ENCODE results near the gene POU2F1.

The POU2F1 gene

DNA sequence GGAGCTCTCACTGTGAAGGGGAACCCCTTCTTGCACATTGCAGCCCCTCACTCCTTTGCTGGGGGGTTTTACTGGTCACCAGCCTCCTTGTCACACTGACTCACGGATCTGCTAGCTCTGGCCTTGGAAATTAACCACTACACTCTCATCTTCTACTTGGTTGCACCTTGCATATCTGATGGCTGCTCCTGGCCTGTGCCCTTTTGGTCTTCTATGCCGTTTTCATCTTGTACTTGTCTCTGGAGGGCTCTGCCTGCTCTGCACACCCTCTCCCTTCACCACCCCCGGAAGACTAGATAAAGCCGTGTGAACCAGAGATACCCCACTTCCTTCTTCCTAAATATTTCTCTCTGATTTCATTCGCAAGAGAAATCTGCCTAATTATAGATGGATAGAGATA lies 253.1 kb downstream of the POU2F1 start:
- no peaks in the 10 kb centered on the region for H3F3A ChIP-seq (ENCODE audit: insufficient read depth)
- H3K4me2 ChIP-seq (ENCODE audit: low read depth, low read length, poor library complexity, severe bottlenecking), result no peak overlapping the region
- no peak overlapping the region for H2AFZ ChIP-seq (ENCODE audit: low read depth, low read length, severe bottlenecking)
- no peaks in the 10 kb centered on the region for H3K36me3 ChIP-seq (ENCODE audit: low read length)
- H3K4me3 ChIP-seq (ENCODE audit: insufficient read depth, low read length, poor library complexity, severe bottlenecking), result no peak overlapping the region
- no peaks in the 10 kb centered on the region for H3K79me2 ChIP-seq (ENCODE audit: insufficient read depth, low read length)
- no peaks in the 10 kb centered on the region for H4K20me1 ChIP-seq (ENCODE audit: low read depth, low read length)
- no peaks in the 10 kb centered on the region for H3K27me3 ChIP-seq (ENCODE audit: low read length)
- H3K9me3 ChIP-seq (ENCODE audit: insufficient read depth, low read length), result no peaks in the 10 kb centered on the region
- no peaks in the 10 kb centered on the region for H3K9me2 ChIP-seq (replicated peaks; ENCODE audit: insufficient read depth, low read length)
- H3K27ac ChIP-seq (ENCODE audit: low read depth, low read length), result no peak overlapping the region
- H3K9ac ChIP-seq (ENCODE audit: low read length), result no peak overlapping the region
- TF ChIP-seq EZH2phosphoT487 (conservative IDR thresholded peaks at IDR 0.05; ENCODE audit: low read length), result no peak
- TF ChIP-seq, protein P1, sequence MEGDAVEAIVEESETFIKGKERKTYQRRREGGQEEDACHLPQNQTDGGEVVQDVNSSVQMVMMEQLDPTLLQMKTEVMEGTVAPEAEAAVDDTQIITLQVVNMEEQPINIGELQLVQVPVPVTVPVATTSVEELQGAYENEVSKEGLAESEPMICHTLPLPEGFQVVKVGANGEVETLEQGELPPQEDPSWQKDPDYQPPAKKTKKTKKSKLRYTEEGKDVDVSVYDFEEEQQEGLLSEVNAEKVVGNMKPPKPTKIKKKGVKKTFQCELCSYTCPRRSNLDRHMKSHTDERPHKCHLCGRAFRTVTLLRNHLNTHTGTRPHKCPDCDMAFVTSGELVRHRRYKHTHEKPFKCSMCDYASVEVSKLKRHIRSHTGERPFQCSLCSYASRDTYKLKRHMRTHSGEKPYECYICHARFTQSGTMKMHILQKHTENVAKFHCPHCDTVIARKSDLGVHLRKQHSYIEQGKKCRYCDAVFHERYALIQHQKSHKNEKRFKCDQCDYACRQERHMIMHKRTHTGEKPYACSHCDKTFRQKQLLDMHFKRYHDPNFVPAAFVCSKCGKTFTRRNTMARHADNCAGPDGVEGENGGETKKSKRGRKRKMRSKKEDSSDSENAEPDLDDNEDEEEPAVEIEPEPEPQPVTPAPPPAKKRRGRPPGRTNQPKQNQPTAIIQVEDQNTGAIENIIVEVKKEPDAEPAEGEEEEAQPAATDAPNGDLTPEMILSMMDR (IDR thresholded peaks at IDR 0.05; ENCODE audit: insufficient read depth, low read length, poor library complexity, severe bottlenecking), result no peak

DNA sequence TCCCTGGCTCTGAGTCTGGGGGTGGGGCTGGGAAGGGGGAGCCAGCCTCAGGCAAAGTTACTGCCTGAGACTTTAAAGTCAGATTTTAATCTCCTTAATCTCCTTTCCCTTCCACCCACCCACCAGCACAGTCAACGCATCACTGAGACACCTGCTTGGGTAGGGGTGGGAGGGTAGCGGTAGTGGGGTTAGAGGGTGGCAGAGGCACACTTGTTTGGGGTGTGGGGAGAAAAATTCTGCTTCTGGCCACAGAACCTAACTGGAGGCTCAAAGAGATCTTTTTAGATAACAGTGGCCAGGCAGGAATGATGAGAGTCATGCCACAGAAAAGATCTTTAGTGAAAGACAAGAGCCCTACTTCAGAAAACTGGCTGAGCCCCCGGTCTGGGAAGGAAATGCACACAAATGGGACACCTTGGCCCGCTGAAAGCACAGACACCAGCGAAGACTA lies 253.5 kb downstream of the POU2F1 start:
- Histone ChIP-seq H2AFZ (ENCODE audit: low read depth, low read length, severe bottlenecking) (no peak overlapping the region), H3K27ac (ENCODE audit: low read depth, low read length) (no peak overlapping the region), H3F3A (ENCODE audit: insufficient read depth) (no peaks in the 10 kb centered on the region), H3K36me3 (ENCODE audit: low read length) (no peaks in the 10 kb centered on the region), H3K9me3 (ENCODE audit: insufficient read depth, low read length) (no peaks in the 10 kb centered on the region), H3K79me2 (ENCODE audit: insufficient read depth, low read length) (no peaks in the 10 kb centered on the region), H3K27me3 (ENCODE audit: low read length) (no peaks in the 10 kb centered on the region), H3K4me2 (ENCODE audit: low read depth, low read length, poor library complexity, severe bottlenecking) (no peak overlapping the region), H3K4me3 (ENCODE audit: insufficient read depth, low read length, poor library complexity, severe bottlenecking) (no peak overlapping the region), H4K20me1 (ENCODE audit: low read depth, low read length) (no peaks in the 10 kb centered on the region), H3K9me2 (replicated peaks; ENCODE audit: insufficient read depth, low read length) (no peaks in the 10 kb centered on the region), H3K9ac (ENCODE audit: low read length) (no peak overlapping the region)
- TF ChIP-seq, protein P1 (IDR thresholded peaks at IDR 0.05; ENCODE audit: insufficient read depth, low read length, poor library complexity, severe bottlenecking), result no peak
- no peak for TF ChIP-seq EZH2phosphoT487 (conservative IDR thresholded peaks at IDR 0.05; ENCODE audit: low read length)

DNA sequence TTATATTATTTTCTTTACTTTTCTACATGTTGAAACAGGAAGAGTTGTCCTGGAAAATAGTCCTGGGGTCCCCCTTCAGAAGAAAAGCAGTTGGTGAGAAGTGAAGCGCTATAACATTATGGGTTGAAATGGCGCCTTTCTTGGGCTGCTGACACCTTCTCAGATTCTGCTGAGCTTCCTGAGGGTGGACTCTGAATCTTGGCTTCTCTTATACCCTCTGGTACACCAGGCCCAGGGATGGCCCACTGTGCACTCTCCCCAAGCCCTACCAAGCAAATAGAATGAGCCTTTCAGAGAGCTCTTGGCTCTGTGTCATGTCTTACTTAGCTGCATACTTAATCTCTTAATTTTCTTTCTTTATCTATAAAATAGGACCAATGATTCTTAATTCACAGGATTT lies 255.4 kb downstream of the POU2F1 start:
- no peak overlapping the region for H3K4me3 ChIP-seq (ENCODE audit: insufficient read depth, low read length, poor library complexity, severe bottlenecking)
- no peaks in the 10 kb centered on the region for H3K27me3 ChIP-seq (ENCODE audit: low read length)
- H3K4me2 ChIP-seq (ENCODE audit: low read depth, low read length, poor library complexity, severe bottlenecking), result no peak overlapping the region
- H3K9me2 ChIP-seq (replicated peaks; ENCODE audit: insufficient read depth, low read length), result no peaks in the 10 kb centered on the region
- H2AFZ ChIP-seq (ENCODE audit: low read depth, low read length, severe bottlenecking), result no peak overlapping the region
- H4K20me1 ChIP-seq (ENCODE audit: low read depth, low read length), result no peaks in the 10 kb centered on the region
- TF ChIP-seq, protein P1 (IDR thresholded peaks at IDR 0.05; ENCODE audit: insufficient read depth, low read length, poor library complexity, severe bottlenecking), result no peak
- no peak for TF ChIP-seq EZH2phosphoT487 (conservative IDR thresholded peaks at IDR 0.05; ENCODE audit: low read length)
- H3F3A ChIP-seq (ENCODE audit: insufficient read depth), result no peaks in the 10 kb centered on the region
- H3K79me2 ChIP-seq (ENCODE audit: insufficient read depth, low read length), result no peaks in the 10 kb centered on the region
- H3K27ac ChIP-seq (ENCODE audit: low read depth, low read length), result no peak overlapping the region
- H3K9me3 ChIP-seq (ENCODE audit: insufficient read depth, low read length), result no peaks in the 10 kb centered on the region
- H3K9ac ChIP-seq (ENCODE audit: low read length), result no peak overlapping the region
- no peaks in the 10 kb centered on the region for H3K36me3 ChIP-seq (ENCODE audit: low read length)

All from SU-DHL-6 (cell line).